Tibial artery (tissue), 4 donors: Measurements from ENCODE around the gene C3.

Source experiments
- DNase-seq, 2 donors: peaks; one replicate each; pipeline ENCODE4 v3.0.0-alpha.2; 2019
- H3K27ac ChIP-seq, 2 donors: fragments of 200-600 bp; sonication (generic) in 1 of 2; 1 replicate in 1 of 2; 2 replicates in 1 of 2; pipeline ENCODE4 v1.5.1; 2018 to 2019; ENCODE audit warnings: mild to moderate bottlenecking in 1 of 2
- H3K27me3 ChIP-seq, 2 donors: fragments of 200-600 bp; sonication (generic) in 1 of 2; one replicate each; pipeline versions ENCODE4 v1.5.1 to v1.6.0; 2016 to 2019
- H3K36me3 ChIP-seq, 3 donors: fragments of 200-600 bp; sonication (generic) in 2 of 3; one replicate each; pipeline ENCODE4 v1.5.1; 2016 to 2019; ENCODE audit warnings: mild to moderate bottlenecking in 2 of 3
- H3K4me1 ChIP-seq, 4 donors: fragments of 200-600 bp; sonication (generic) in 2 of 4; 1 replicate in 3 of 4; 2 replicates in 1 of 4; pipeline ENCODE4 v1.5.1; 2016 to 2019
- H3K4me3 ChIP-seq, 2 donors: fragments of 200-600 bp; sonication (generic) in 1 of 2; 1 replicate in 1 of 2; 2 replicates in 1 of 2; pipeline ENCODE4 v1.5.1; 2018 to 2019; ENCODE audit warnings: mild to moderate bottlenecking in 2 of 2
- H3K9me3 ChIP-seq, 3 donors: fragments of 200-600 bp; sonication (generic) in 1 of 3; one replicate each; pipeline ENCODE4 v1.5.1; 2016 to 2019
- intact Hi-C: fragments of 100-400 bp; cut with DNase I; formaldehyde crosslinking; loops from one replicate; pipeline ENCODE4 v1.15.0; 2023; ENCODE audit warnings: low total_unique reads
- TF ChIP-seq, protein P1 (sequence below), 2 experiments: fragments of 200-600 bp in 1 of 2; fragments of 450-650 bp in 1 of 2; IDR thresholded peaks; one replicate each; pipeline ENCODE4 v1.5.1; 2017 to 2019; ENCODE audit warnings: antibody characterized with exemption in 2 of 2, mild to moderate bottlenecking in 1 of 2, moderate library complexity in 1 of 2

C3 gene

GRCh38 chr19:6754653-6755463, 34.4 kb upstream of the C3 start:
- H3K9me3 ChIP-seq, result no peaks in the 10 kb centered on the region
- intact Hi-C loops, result loop anchor here (10.0 kb wide), 1 partner anchor 120 kb away; no protein-coding TSS in a partner anchor
- TF ChIP-seq, protein P1, sequence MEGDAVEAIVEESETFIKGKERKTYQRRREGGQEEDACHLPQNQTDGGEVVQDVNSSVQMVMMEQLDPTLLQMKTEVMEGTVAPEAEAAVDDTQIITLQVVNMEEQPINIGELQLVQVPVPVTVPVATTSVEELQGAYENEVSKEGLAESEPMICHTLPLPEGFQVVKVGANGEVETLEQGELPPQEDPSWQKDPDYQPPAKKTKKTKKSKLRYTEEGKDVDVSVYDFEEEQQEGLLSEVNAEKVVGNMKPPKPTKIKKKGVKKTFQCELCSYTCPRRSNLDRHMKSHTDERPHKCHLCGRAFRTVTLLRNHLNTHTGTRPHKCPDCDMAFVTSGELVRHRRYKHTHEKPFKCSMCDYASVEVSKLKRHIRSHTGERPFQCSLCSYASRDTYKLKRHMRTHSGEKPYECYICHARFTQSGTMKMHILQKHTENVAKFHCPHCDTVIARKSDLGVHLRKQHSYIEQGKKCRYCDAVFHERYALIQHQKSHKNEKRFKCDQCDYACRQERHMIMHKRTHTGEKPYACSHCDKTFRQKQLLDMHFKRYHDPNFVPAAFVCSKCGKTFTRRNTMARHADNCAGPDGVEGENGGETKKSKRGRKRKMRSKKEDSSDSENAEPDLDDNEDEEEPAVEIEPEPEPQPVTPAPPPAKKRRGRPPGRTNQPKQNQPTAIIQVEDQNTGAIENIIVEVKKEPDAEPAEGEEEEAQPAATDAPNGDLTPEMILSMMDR (IDR thresholded peaks at IDR 0.05), result no peak
- H3K4me3 ChIP-seq, result no peak overlapping the region
- H3K27ac ChIP-seq, result no peak overlapping the region
- peaks cover 20 to 62% (median 29%) of the 10 kb centered on the region in 3 donors for H3K36me3 ChIP-seq
- no peaks in the 10 kb centered on the region for H3K27me3 ChIP-seq
- DNase-seq, result no peak
- peaks cover 0 to 11% (median 8%) of the 10 kb centered on the region in 4 donors for H3K4me1 ChIP-seq

DNA sequence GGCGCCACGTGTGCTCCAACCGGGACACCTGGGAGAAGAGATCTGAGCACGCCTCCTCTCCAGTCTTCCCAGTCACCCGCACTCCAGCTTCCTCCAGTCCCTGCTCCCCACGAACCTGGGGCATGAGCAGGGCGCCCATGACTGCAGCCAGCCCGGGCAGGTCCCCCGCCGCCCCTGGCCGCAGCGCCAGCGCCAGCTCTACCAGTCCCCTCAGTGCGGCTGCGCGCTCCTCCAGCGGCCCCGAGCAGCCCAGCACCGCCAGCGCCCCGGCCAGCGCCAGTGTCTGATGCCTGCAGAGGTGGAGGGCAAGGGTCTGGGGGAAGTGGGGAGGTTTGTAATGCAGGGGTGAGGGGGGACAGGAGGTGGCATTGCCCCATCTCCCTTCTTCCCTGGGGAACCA, 33.7 kb upstream of the C3 start:
- Histone ChIP-seq H3K4me1 (peaks cover 0 to 11% (median 8%) of the 10 kb centered on the region in 4 donors), H3K4me3 (no peak overlapping the region), H3K27me3 (no peaks in the 10 kb centered on the region), H3K9me3 (no peaks in the 10 kb centered on the region), H3K36me3 (peaks cover 27 to 65% (median 36%) of the 10 kb centered on the region in 3 donors), H3K27ac (no peak overlapping the region)
- intact Hi-C loops, result loop anchor here (10.0 kb wide), 1 partner anchor 119 kb away; no protein-coding TSS in a partner anchor
- no peak for DNase-seq
- TF ChIP-seq, protein P1 (IDR thresholded peaks at IDR 0.05), result no peak

DNA sequence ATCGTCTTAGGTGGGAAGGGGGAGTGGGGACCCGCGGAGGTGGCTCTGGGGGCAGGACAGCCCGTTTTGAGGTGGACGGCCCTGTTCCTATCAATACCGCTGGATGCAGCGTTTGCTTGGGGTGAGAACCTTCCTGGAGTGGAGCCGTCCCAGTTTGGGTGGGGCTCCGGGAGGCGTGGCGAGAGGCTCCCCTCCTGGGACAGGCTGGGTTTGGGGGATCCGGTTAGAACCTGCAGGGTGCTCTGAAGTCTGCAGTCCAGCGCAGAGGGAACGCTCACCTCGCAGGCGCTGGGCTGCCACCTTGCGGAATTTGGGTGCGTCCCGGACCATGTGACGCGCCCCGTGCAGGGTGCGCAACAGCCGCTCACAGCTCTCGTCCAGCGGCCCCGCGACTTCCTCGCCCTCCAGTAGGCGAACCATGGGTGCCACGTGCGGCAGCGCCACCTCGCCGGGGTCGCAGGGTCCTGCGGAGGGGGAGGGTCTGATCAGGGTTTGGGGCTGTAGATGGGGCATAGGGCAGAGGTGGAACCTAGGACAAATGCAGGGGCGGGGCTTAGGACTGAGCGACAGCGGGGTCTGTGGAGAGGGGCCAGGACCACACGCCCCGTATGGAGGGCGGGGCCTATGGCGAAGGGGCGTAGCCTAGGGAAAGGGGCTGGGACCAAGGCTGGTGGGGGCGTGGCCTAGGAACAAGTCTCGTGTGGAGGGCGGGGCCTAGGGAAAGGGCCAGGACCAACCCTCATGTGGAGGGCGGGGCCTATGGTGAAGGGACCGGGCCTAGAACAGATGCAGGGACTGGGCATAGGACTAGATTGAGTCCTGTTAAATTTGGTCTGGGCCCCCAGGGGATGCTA, 33.0 kb upstream of the C3 start:
- Histone ChIP-seq H3K27ac (peak overlapping the region; percentile 53 to 69), H3K4me3 (peak overlapping the region; percentile 37 to 49), H3K36me3 (peaks cover 33 to 70% (median 43%) of the 10 kb centered on the region in 3 donors), H3K4me1 (peaks cover 0 to 11% (median 8%) of the 10 kb centered on the region in 4 donors), H3K27me3 (no peaks in the 10 kb centered on the region), H3K9me3 (no peaks in the 10 kb centered on the region)
- intact Hi-C loops, result loop anchor here (10.0 kb wide), 1 partner anchor 119 kb away; no protein-coding TSS in a partner anchor
- peak; percentile 81 to 90 for DNase-seq
- TF ChIP-seq, protein P1 (IDR thresholded peaks at IDR 0.05), result peak; percentile 50 to 58

- TF ChIP-seq, protein P1 (IDR thresholded peaks at IDR 0.05), result no peak
- Histone ChIP-seq H3K27ac (peak overlapping the region; percentile 53 to 69), H3K9me3 (no peaks in the 10 kb centered on the region), H3K4me3 (peak overlapping the region; percentile 37 to 49), H3K4me1 (peaks cover 0 to 11% (median 8%) of the 10 kb centered on the region in 4 donors), H3K27me3 (no peaks in the 10 kb centered on the region), H3K36me3 (peaks cover 41 to 79% (median 52%) of the 10 kb centered on the region in 3 donors)
- no peak for DNase-seq
- intact Hi-C loops, result loop anchor here (10.0 kb wide), 1 partner anchor 118 kb away; no protein-coding TSS in a partner anchor
These were observed 32.1 kb upstream of the C3 start for GRCh38 chr19:6752256-6753177.
